ENCODE measurements around the gene ACTRT2.

The ACTRT2 gene

DNA sequence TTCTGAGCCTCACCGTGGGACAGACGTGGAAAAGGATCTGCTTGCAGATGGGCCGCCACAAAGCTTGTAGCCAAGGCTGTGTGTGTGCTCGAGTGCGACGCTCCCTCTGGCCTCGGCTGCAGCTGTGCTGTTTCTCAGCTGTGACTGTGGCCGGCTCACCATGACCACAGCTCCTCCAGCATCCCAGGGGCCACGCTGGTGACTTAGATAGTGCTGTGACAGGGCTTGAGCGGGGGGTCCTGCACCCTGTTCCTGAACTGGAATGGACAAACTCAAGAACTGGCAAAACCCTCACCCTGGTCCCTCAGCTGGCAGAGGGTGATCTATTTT lies 17.4 kb upstream of the ACTRT2 start:
- DNase-seq (ENCODE audit: low read depth) = no peak
- TF ChIP-seq, protein P1, sequence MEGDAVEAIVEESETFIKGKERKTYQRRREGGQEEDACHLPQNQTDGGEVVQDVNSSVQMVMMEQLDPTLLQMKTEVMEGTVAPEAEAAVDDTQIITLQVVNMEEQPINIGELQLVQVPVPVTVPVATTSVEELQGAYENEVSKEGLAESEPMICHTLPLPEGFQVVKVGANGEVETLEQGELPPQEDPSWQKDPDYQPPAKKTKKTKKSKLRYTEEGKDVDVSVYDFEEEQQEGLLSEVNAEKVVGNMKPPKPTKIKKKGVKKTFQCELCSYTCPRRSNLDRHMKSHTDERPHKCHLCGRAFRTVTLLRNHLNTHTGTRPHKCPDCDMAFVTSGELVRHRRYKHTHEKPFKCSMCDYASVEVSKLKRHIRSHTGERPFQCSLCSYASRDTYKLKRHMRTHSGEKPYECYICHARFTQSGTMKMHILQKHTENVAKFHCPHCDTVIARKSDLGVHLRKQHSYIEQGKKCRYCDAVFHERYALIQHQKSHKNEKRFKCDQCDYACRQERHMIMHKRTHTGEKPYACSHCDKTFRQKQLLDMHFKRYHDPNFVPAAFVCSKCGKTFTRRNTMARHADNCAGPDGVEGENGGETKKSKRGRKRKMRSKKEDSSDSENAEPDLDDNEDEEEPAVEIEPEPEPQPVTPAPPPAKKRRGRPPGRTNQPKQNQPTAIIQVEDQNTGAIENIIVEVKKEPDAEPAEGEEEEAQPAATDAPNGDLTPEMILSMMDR (conservative IDR thresholded peaks at IDR 0.05; ENCODE audit: low read depth, low read length) = no peak
- no peak overlapping the region for H3K4me3 ChIP-seq (ENCODE audit: low read depth, low read length)

DNA sequence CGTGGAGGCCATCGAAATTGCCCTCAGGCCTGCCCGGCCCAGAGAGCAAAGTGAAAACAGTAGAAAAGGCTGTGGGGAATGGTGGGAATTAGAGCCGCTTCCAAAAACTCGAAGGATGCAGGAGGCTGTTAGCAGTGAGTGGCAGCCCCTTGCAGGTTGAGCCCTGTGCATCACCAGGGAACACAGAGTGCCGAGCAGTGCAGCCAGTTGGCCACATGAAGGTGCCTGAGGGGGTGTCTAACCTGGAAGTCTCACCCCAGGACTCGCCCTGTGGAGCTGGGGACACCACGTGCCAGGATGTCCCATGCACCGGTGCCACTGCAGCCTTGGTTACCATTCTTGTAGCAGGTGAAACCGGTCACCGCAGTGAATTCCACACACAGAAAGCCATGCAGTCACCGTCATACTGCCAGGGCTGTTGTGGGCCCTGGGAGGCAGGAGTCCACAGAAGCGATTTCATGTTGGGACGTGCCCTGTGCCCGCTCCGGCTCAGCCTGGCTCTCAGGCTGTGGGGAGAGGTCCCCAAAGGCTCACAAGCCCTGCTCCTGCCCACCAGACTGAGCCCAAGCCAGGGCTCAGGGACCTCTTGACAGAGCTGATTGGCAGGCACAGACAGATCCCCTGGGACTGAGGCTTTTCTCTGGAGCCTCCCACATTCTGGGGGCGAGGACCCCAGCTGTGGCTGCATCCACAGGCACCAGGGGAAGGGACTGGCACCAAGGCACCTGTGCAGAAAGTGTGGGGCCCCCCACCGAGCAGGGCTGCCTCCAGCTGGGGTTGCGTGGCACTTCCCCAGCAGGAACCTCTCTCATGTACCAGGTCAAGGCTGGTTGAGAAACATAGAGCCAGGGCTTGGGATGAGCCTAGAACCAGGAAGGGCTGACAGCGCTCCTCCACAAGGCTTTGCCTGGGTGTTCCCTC lies 16.7 kb upstream of the ACTRT2 start:
- TF ChIP-seq, protein P1 (conservative IDR thresholded peaks at IDR 0.05; ENCODE audit: low read depth, low read length) = no peak
- no peak overlapping the region for H3K4me3 ChIP-seq (ENCODE audit: low read depth, low read length)
- DNase-seq (ENCODE audit: low read depth) = no peak

DNA sequence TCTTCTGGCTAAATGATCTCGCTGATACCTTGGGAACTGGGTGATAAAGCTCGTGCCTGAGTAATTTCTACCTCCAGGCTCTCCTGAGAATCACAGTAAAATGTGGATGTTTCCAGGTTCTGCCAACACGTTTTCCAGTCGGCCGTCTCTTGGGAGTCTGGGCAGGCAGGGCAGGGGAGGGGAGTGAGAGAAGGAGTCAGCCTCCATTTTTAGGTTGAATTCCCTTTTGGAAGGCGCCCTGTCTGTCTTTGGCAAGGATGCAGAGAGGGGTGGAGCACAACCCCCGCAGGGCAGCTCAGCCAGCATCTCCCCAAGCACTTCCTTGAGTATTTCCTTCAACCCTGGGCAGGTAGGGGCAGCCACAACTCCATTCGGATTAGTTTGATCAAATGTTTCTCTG lies 15.5 kb upstream of the ACTRT2 start:
- TF ChIP-seq, protein P1 (conservative IDR thresholded peaks at IDR 0.05; ENCODE audit: low read depth, low read length) = no peak
- no peak overlapping the region for H3K4me3 ChIP-seq (ENCODE audit: low read depth, low read length)
- no peak for DNase-seq (ENCODE audit: low read depth)

DNA sequence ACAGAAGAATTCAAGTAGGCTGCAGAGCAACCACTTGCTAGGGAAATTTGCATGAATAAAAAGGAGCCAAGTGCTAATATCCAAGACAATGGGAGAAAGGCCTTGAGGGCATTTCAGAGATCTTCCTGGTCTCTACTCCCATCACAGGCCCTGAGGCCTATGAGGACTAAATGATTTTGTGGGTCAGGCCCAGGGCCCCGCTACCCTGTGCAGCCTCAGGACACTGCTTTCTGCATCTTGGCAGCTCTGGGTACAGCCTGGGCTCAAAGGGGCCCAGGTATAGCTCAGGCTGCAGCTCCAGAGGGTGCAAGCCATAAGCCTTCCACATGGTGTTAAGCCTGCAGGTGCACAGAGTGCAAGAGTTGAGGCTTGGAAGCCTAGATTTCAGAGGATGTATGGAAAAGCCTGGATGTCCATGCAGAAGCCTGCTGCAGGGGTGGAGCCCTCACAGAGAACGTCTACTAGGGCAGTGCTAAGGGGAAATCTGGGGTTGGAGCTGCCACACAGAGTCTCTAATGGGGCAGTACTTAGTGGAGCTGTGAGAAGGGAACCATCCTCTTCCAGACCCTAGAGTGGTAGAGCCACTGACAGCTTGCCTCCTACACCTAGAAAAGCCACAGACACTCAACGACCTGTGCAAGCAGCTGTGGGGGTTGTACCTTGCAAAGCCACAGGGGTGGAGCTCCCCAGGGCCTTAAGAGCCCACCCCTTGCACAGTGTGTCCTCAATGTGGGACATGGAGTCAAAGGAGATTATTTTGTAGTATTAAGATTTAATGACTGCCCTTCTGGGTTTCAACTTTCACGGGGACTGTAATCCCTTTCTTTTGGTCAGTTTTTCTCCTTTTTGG lies 13.7 kb upstream of the ACTRT2 start:
- TF ChIP-seq, protein P1 (conservative IDR thresholded peaks at IDR 0.05; ENCODE audit: low read depth, low read length) = no peak
- DNase-seq (ENCODE audit: low read depth) = no peak
- H3K4me3 ChIP-seq (ENCODE audit: low read depth, low read length) = no peak overlapping the region

DNA sequence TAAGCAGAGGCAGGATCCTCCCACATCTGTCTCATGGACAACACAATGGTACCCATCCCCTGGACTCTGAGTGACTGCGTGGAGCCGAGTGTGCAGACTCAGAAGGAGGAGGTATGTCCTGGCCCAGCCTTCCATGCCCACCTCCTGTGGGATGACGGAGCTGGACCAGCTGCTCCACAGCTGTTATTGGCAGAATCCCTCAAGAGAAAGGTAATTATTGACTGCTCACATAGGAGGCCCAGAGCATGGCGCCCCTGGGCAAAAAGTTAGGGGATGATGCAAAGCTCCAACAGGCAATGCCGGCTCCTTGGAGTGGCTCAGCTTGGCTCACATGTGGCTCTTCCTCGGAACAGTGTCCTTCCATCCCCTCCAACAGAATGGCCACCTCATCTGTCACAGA lies 12.2 kb upstream of the ACTRT2 start:
- TF ChIP-seq, protein P1 (conservative IDR thresholded peaks at IDR 0.05; ENCODE audit: low read depth, low read length) = no peak
- DNase-seq (ENCODE audit: low read depth) = no peak
- H3K4me3 ChIP-seq (ENCODE audit: low read depth, low read length) = no peak overlapping the region

DNA sequence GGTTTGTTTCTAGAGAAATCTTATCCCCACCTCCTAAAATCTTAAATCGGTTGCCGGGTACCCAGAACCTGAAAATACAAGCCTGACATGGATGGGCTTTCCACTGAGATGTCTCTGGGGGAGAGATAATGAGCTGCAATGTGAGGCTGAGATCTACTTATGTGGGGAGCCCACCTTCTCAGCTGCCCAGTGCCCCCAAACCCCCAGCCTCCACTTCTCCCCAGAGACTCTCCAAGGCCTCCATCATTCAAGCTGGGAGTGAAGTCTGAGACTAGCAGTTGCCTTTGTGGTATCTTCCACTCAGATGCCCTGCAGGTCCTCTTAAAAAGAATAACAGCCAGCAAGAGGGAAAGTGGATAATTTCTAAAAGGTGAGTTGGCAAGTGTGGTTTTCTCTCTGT lies 11.7 kb upstream of the ACTRT2 start:
- no peak overlapping the region for H3K4me3 ChIP-seq (ENCODE audit: low read depth, low read length)
- TF ChIP-seq, protein P1 (conservative IDR thresholded peaks at IDR 0.05; ENCODE audit: low read depth, low read length) = no peak
- DNase-seq (ENCODE audit: low read depth) = no peak
